ENCODE measurements around the gene PPP6R1. TPM values are rescaled to one million over a fixed set of nuclear protein-coding genes. Genes with fewer than 3 reads are reported as not detected.

PPP6R1 gene
- total RNA-seq, 1 donor from 2014 or later: 73.0 TPM

GRCh38 chr19:55181740-55182139 lies 77.1 kb downstream of the PPP6R1 start:
- no peak overlapping the region for H3K27ac Mint-ChIP-seq
- no peak overlapping the region for H3K4me3 Mint-ChIP-seq
- H3K9me3 Mint-ChIP-seq: no peaks in the 10 kb centered on the region
- DNase-seq (ENCODE audit: low spot score in 2 of 2, unreplicated experiment in 2 of 2): no peak
- H3K36me3 Mint-ChIP-seq: no peaks in the 10 kb centered on the region
- peaks cover 83% of the 10 kb centered on the region for H3K27me3 Mint-ChIP-seq (ENCODE audit: low read depth)
- H3K4me1 Mint-ChIP-seq: peaks cover 10% of the 10 kb centered on the region
- TF ChIP-seq CTCF (IDR thresholded peaks at IDR 0.05; ENCODE audit: unreplicated experiment): no peak

Small RNA genes within 50 kb of the gene (microRNA-seq; reads per million reads assigned to microRNA genes)
- gene MIR6802 (1.8 reads per million), gene MIR6803 (5.0 reads per million, percentile 18 among the genes with 10 or more reads in this experiment), gene MIR6804 (4.1 reads per million, percentile 12 among the genes with 10 or more reads in this experiment)

Other genes starting within 250 kb of the PPP6R1 start
- gene GP6, start 220.8 kb downstream of the PPP6R1 start, total RNA-seq: 0.78 to 1.4 TPM (median 1.4 TPM) in 3 replicates
- 81.0 to 88.6 TPM (median 85.7 TPM) in 3 replicates for gene RDH13, start 195.9 kb downstream of the PPP6R1 start, total RNA-seq
- gene EPS8L1, start 183.1 kb downstream of the PPP6R1 start, total RNA-seq: 375 to 425 TPM (median 396 TPM) in 3 replicates
- 100 to 111 TPM (median 109 TPM) in 3 replicates for gene PPP1R12C, start 141.4 kb downstream of the PPP6R1 start, total RNA-seq
- 47.5 to 57.5 TPM (median 48.9 TPM) in 3 replicates for gene TNNT1, start 109.8 kb downstream of the PPP6R1 start, total RNA-seq
- gene TNNI3, start 101.3 kb downstream of the PPP6R1 start, total RNA-seq: 6.3 to 9.1 TPM (median 8.9 TPM) in 3 replicates
- gene DNAAF3, start 92.4 kb downstream of the PPP6R1 start, total RNA-seq: 2.9 to 4.4 TPM (median 3.3 TPM) in 3 replicates
- 0.32 to 0.67 TPM (median 0.47 TPM) in 3 replicates for gene SYT5, start 78.7 kb downstream of the PPP6R1 start, total RNA-seq
- gene PTPRH, start 49.5 kb downstream of the PPP6R1 start, total RNA-seq: 10.4 to 10.7 TPM (median 10.5 TPM) in 3 replicates
- gene TMEM86B, start 30.3 kb downstream of the PPP6R1 start, total RNA-seq: 5.9 to 6.7 TPM (median 6.7 TPM) in 3 replicates
- 28.9 to 30.4 TPM (median 29.1 TPM) in 3 replicates for gene HSPBP1, start 21.1 kb upstream of the PPP6R1 start, total RNA-seq
- 38.5 to 46.0 TPM (median 43.4 TPM) in 3 replicates for gene BRSK1, start 25.0 kb upstream of the PPP6R1 start, total RNA-seq
- gene TMEM150B, start 66.3 kb upstream of the PPP6R1 start, total RNA-seq: not detected in 3 replicates
- 51.3 to 54.0 TPM (median 51.9 TPM) in 3 replicates for gene KMT5C, start 80.9 kb upstream of the PPP6R1 start, total RNA-seq
- gene COX6B2, start 95.7 kb upstream of the PPP6R1 start, total RNA-seq: 7.3 to 11.5 TPM (median 7.3 TPM) in 3 replicates
- gene GARIN5B, start 104.2 kb upstream of the PPP6R1 start, total RNA-seq: 0.13 to 0.34 TPM (median 0.27 TPM) in 3 replicates
- gene IL11, start 111.4 kb upstream of the PPP6R1 start, total RNA-seq: 10.0 to 12.9 TPM (median 11.6 TPM) in 3 replicates
- 2.2 to 2.4 TPM (median 2.4 TPM) in 3 replicates for gene TMEM190, start 117.8 kb upstream of the PPP6R1 start, total RNA-seq
- 2.3 to 2.9 TPM (median 2.3 TPM) in 3 replicates for gene TMEM238, start 125.3 kb upstream of the PPP6R1 start, total RNA-seq
- gene RPL28, start 126.9 kb upstream of the PPP6R1 start, total RNA-seq: 1,773 to 1,819 TPM (median 1,790 TPM) in 3 replicates
- 65.3 to 77.0 TPM (median 73.2 TPM) in 3 replicates for gene UBE2S, start 148.8 kb upstream of the PPP6R1 start, total RNA-seq
- gene SHISA7, start 184.3 kb upstream of the PPP6R1 start, total RNA-seq: 0.04 TPM in 1 of 3 replicates, not detected in the others
- gene ISOC2, start 202.6 kb upstream of the PPP6R1 start, total RNA-seq: 35.0 to 39.2 TPM (median 38.6 TPM) in 3 replicates
- not detected in 3 replicates for gene C19orf85, start 205.7 kb upstream of the PPP6R1 start, total RNA-seq
- gene ZNF628, start 217.6 kb upstream of the PPP6R1 start, total RNA-seq: 19.0 to 23.1 TPM (median 22.0 TPM) in 3 replicates
- gene NAT14, start 226.2 kb upstream of the PPP6R1 start, total RNA-seq: 52.6 to 54.4 TPM (median 53.1 TPM) in 3 replicates
- gene SSC5D, start 229.4 kb upstream of the PPP6R1 start, total RNA-seq: 7.0 to 8.5 TPM (median 7.8 TPM) in 3 replicates

Data from mesothelial cell of epicardium (in vitro differentiated cells).